K562 (cell line): ENCODE data around the gene MTSS2.

Experiments
- NR2C2 ChIP-seq, 2 experiments: fragments of 200-800 bp in 1 of 2; sonication (Bioruptor generic) in 1 of 2; sonication (generic) in 1 of 2; formaldehyde crosslinking in 1 of 2; IDR thresholded peaks; 2 replicates each; pipeline versions ENCODE4 v1.6.1 to v1.8.0; 2016 to 2022; ENCODE audit warnings: mild to moderate bottlenecking in 1 of 2, missing compliant biosample characterization in 1 of 2, missing genetic modification characterization in 1 of 2, missing genetic modification reagents in 1 of 2
- XRCC5 ChIP-seq: fragments of 200-400 bp; formaldehyde crosslinking; IDR thresholded peaks from 2 replicates; pipeline ENCODE4 v1.6.1; 2017; ENCODE audit warnings: low read depth, mild to moderate bottlenecking, low read length
- ZNF124 ChIP-seq: sonication (generic); formaldehyde crosslinking; IDR thresholded peaks from 2 replicates; pipeline ENCODE4 v1.8.1; 2022; ENCODE audit warnings: missing genetic modification reagents

GRCh38 chr16:70701596-70701995 lies 15.7 kb upstream of the MTSS2 start:
- TF ChIP-seq XRCC5, result no peak
- no peak for TF ChIP-seq NR2C2 (CRISPR knock-in tag; IDR thresholded peaks at IDR 0.05)
- no peak for TF ChIP-seq NR2C2 (tag; IDR thresholded peaks at IDR 0.05)
- no peak for TF ChIP-seq ZNF124 (CRISPR knock-in tag)
